ENCODE results near the gene ARHGEF6.

The ARHGEF6 gene

GRCh38 chrX:136659174-136659573 is 121.6 kb downstream of the ARHGEF6 start:
- H3K4me3 ChIP-seq (ENCODE audit: severe bottlenecking) = no peak overlapping the region
- no peak for DNase-seq (ENCODE audit: low spot score)
- H3K9me3 ChIP-seq (ENCODE audit: severe bottlenecking) = no peaks in the 10 kb centered on the region
- no peak for TF ChIP-seq CTCF (IDR thresholded peaks at IDR 0.05; ENCODE audit: poor library complexity, severe bottlenecking)
- H3K27me3 ChIP-seq (ENCODE audit: insufficient read depth, poor library complexity, severe bottlenecking) = no peaks in the 10 kb centered on the region
- ATAC-seq (ENCODE audit: low read depth) = no peak
- no peaks in the 10 kb centered on the region for H3K36me3 ChIP-seq (ENCODE audit: low read depth)
- H3K27ac ChIP-seq (ENCODE audit: poor library complexity, severe bottlenecking) = no peak overlapping the region
- no peaks in the 10 kb centered on the region for H3K4me1 ChIP-seq (ENCODE audit: insufficient read depth, poor library complexity, severe bottlenecking)

DNA sequence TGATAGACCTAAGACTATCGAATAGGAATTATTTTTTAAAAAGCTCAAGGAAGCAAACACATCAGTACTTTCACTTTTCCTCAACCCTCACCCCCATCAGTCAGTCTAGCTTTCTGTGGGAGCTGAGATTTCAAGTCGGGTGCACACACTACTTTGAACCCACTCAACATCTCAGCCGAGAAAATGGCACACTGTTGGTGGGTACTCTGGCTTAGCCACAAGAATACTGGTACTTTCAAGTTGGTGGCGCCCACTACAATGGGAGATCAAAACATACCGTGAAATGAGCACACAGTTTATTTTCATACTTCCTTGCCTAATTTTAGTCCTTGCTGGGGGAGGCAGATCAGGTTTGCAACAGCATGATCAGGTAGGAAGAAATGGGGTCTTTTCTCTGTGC is 122.6 kb downstream of the ARHGEF6 start:
- ATAC-seq (ENCODE audit: low read depth) (no peak), DNase-seq (ENCODE audit: low spot score) (no peak)
- Histone ChIP-seq H3K27ac (ENCODE audit: poor library complexity, severe bottlenecking) (no peak overlapping the region), H3K4me3 (ENCODE audit: severe bottlenecking) (no peak overlapping the region), H3K36me3 (ENCODE audit: low read depth) (no peaks in the 10 kb centered on the region), H3K9me3 (ENCODE audit: severe bottlenecking) (no peaks in the 10 kb centered on the region), H3K27me3 (ENCODE audit: insufficient read depth, poor library complexity, severe bottlenecking) (no peaks in the 10 kb centered on the region), H3K4me1 (ENCODE audit: insufficient read depth, poor library complexity, severe bottlenecking) (no peaks in the 10 kb centered on the region)
- TF ChIP-seq CTCF (IDR thresholded peaks at IDR 0.05; ENCODE audit: poor library complexity, severe bottlenecking) = no peak

GRCh38 chrX:136656361-136656964 is 124.3 kb downstream of the ARHGEF6 start:
- H3K4me3 ChIP-seq (ENCODE audit: severe bottlenecking) = no peak overlapping the region
- H3K27ac ChIP-seq (ENCODE audit: poor library complexity, severe bottlenecking) = no peak overlapping the region
- ATAC-seq (ENCODE audit: low read depth) = no peak
- H3K36me3 ChIP-seq (ENCODE audit: low read depth) = no peaks in the 10 kb centered on the region
- H3K27me3 ChIP-seq (ENCODE audit: insufficient read depth, poor library complexity, severe bottlenecking) = no peaks in the 10 kb centered on the region
- no peaks in the 10 kb centered on the region for H3K4me1 ChIP-seq (ENCODE audit: insufficient read depth, poor library complexity, severe bottlenecking)
- H3K9me3 ChIP-seq (ENCODE audit: severe bottlenecking) = no peaks in the 10 kb centered on the region
- DNase-seq (ENCODE audit: low spot score) = no peak
- TF ChIP-seq CTCF (IDR thresholded peaks at IDR 0.05; ENCODE audit: poor library complexity, severe bottlenecking) = no peak

GRCh38 chrX:136652822-136653723 is 127.7 kb downstream of the ARHGEF6 start:
- no peaks in the 10 kb centered on the region for H3K9me3 ChIP-seq (ENCODE audit: severe bottlenecking)
- no peak overlapping the region for H3K4me3 ChIP-seq (ENCODE audit: severe bottlenecking)
- no peak for ATAC-seq (ENCODE audit: low read depth)
- no peaks in the 10 kb centered on the region for H3K36me3 ChIP-seq (ENCODE audit: low read depth)
- no peaks in the 10 kb centered on the region for H3K27me3 ChIP-seq (ENCODE audit: insufficient read depth, poor library complexity, severe bottlenecking)
- no peak for DNase-seq (ENCODE audit: low spot score)
- no peak overlapping the region for H3K27ac ChIP-seq (ENCODE audit: poor library complexity, severe bottlenecking)
- TF ChIP-seq CTCF (IDR thresholded peaks at IDR 0.05; ENCODE audit: poor library complexity, severe bottlenecking) = no peak
- no peaks in the 10 kb centered on the region for H3K4me1 ChIP-seq (ENCODE audit: insufficient read depth, poor library complexity, severe bottlenecking)

- Histone ChIP-seq H3K27ac (ENCODE audit: poor library complexity, severe bottlenecking) (no peak overlapping the region), H3K4me3 (ENCODE audit: severe bottlenecking) (no peak overlapping the region), H3K36me3 (ENCODE audit: low read depth) (no peaks in the 10 kb centered on the region), H3K4me1 (ENCODE audit: insufficient read depth, poor library complexity, severe bottlenecking) (no peaks in the 10 kb centered on the region), H3K27me3 (ENCODE audit: insufficient read depth, poor library complexity, severe bottlenecking) (no peaks in the 10 kb centered on the region), H3K9me3 (ENCODE audit: severe bottlenecking) (no peaks in the 10 kb centered on the region)
- no peak for TF ChIP-seq CTCF (IDR thresholded peaks at IDR 0.05; ENCODE audit: poor library complexity, severe bottlenecking)
- ATAC-seq (ENCODE audit: low read depth) = no peak
- no peak for DNase-seq (ENCODE audit: low spot score)
Observed at GRCh38 chrX:136650811-136651210, 129.9 kb downstream of the ARHGEF6 start.
